ENCODE data around the gene NPIPB2.

The NPIPB2 gene

DNA sequence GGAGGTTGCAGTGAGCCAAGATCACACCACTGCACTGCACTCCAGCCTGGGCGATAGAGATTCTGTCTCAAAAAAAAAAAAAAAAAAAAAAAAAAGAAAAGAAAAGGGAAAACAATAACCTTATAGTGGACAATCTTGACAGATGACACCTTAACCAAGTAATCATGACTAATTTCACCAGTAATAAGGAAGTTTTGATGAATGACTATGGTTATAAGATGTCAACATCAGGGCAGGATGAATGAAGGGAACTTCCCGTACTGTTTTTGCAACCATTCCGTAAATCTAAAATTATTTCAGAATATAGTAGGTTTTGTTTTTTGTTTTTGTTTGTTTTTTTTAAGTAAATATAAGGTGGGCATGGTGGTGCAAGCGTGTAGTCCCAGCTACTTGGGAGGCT is 49.1 kb downstream of the NPIPB2 start:
- no peak for DNase-seq (ENCODE audit: low read depth)
- no peak overlapping the region for H3K4me3 ChIP-seq (ENCODE audit: low read length)
- TF ChIP-seq, protein P1, sequence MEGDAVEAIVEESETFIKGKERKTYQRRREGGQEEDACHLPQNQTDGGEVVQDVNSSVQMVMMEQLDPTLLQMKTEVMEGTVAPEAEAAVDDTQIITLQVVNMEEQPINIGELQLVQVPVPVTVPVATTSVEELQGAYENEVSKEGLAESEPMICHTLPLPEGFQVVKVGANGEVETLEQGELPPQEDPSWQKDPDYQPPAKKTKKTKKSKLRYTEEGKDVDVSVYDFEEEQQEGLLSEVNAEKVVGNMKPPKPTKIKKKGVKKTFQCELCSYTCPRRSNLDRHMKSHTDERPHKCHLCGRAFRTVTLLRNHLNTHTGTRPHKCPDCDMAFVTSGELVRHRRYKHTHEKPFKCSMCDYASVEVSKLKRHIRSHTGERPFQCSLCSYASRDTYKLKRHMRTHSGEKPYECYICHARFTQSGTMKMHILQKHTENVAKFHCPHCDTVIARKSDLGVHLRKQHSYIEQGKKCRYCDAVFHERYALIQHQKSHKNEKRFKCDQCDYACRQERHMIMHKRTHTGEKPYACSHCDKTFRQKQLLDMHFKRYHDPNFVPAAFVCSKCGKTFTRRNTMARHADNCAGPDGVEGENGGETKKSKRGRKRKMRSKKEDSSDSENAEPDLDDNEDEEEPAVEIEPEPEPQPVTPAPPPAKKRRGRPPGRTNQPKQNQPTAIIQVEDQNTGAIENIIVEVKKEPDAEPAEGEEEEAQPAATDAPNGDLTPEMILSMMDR (conservative IDR thresholded peaks at IDR 0.05; ENCODE audit: low read depth, low read length): no peak

DNA sequence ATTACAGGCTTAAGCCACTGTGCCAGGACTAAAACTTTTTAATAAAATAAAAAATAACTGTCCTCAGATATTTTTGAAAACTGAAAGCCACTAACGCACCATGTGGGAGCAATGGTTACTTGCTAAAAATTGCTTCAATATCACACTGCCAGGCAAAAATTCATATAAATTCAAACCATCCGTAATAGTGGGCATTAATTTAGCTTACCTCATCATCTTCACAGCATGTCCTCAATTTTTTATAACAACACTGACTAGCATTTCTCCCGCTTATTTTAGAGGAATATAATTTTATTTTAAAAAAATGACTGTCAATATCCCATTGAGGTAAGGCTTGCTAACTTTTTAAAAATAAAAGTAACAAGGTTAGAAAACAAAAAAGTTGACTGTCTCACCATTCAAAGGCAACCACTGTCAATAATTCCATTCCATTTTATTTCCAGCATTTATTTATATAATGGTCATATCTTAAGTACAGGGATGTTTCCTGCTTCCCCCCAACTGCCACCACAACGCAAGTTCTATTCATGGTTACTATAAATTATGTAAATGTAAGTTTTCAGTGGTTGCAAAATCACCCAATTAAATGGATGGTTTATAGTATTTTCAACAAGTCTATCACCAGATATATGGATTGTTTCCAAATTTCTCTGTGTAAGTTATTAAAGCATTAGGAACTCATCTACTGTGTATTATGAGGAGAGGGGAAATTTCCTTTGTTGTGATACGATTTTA is 51.4 kb downstream of the NPIPB2 start:
- TF ChIP-seq, protein P1 (conservative IDR thresholded peaks at IDR 0.05; ENCODE audit: low read depth, low read length): no peak
- no peak overlapping the region for H3K4me3 ChIP-seq (ENCODE audit: low read length)
- no peak for DNase-seq (ENCODE audit: low read depth)

DNA sequence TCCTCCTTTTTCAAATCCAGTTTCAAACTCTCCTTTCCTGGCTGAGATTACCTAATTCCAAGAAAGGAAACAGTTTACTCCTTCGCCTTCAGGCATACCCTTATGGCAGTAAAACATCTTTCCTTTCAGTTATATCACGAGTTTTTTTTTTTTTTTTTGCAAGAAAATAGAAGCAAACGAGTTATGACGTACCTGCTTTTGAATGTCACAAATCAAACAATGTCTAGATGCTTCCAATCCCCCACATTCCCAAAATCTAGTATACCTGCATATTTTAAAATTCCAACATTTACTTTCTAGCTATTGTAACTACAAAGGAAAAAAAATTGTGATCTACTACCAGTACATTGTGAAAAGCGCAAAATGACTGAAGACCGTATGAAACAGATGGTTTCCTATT is 55.0 kb downstream of the NPIPB2 start:
- H3K4me3 ChIP-seq (ENCODE audit: low read length): no peak overlapping the region
- DNase-seq (ENCODE audit: low read depth): no peak
- TF ChIP-seq, protein P1 (conservative IDR thresholded peaks at IDR 0.05; ENCODE audit: low read depth, low read length): no peak

DNA sequence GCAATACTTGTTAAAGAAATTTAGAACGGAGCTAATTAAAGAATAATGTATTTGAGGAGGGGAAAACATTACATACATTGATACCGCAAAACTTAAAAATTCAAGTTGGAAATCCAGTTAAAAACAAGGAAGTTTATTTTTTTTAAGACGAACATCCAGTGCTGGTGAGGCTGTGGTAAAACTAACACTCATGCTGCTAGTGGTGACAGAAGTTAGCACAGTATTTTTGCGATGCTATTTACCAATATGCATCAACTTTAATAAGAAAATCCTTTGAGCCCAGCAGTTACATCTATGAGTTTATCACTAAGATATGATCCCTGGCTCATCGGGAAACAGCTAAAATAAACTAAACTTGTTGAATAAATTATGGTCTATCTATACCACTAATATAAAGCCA is 57.8 kb downstream of the NPIPB2 start:
- H3K4me3 ChIP-seq (ENCODE audit: low read length): no peak overlapping the region
- TF ChIP-seq, protein P1 (conservative IDR thresholded peaks at IDR 0.05; ENCODE audit: low read depth, low read length): no peak
- DNase-seq (ENCODE audit: low read depth): no peak

DNA sequence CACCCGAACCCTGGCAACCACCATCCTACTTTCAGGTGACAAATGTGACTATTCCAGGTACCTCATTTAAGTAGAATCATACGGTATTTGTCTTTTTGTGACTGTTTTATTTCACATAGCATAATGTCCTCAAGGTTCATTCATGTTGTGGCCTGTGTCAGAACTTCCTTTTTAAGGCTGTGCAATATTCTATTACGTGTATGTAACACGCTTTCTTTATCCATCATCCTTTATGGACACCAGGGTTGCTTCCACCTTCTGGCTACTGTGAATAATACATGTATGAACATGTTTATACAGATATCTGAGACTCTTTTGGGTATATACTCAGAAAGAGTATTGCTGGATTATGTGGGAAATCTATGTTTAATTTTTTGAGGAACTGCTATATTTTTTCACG is 61.8 kb downstream of the NPIPB2 start:
- TF ChIP-seq, protein P1 (conservative IDR thresholded peaks at IDR 0.05; ENCODE audit: low read depth, low read length): no peak
- no peak for DNase-seq (ENCODE audit: low read depth)
- H3K4me3 ChIP-seq (ENCODE audit: low read length): no peak overlapping the region

DNA sequence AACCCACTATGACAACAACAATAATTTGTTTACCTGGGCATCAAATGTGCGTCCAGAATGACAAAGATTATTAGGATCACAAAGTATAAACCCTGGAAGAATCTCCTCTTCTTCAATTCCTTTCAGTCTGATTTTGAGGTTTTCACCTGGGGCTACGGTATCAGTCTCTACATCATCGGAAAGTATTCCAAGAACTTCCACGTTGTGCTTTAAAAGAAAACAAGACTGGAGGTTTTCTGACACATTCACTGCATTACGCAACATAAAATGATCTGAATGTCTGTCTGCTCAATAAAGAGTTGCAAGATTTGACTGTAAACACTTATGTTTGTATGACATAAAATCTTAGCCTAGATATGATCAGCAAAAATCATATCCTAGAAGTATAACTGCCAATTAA is 64.5 kb downstream of the NPIPB2 start:
- TF ChIP-seq, protein P1 (conservative IDR thresholded peaks at IDR 0.05; ENCODE audit: low read depth, low read length): no peak
- H3K4me3 ChIP-seq (ENCODE audit: low read length): no peak overlapping the region
- DNase-seq (ENCODE audit: low read depth): no peak

Measured in retinal pigment epithelial cell (primary cell).